Stomach (tissue), 4 donors: ENCODE data around the gene CHST12.

ENCODE experiments used
- CTCF ChIP-seq, 7 experiments: fragments of 450-650 bp in 4 of 7; fragments of 200-600 bp in 3 of 7; sonication (generic) in 3 of 7; IDR thresholded peaks; one replicate each; pipeline ENCODE4 v1.5.1; 2016 to 2019; ENCODE audit warnings: antibody characterized with exemption in 7 of 7, control low read depth in 2 of 7, mild to moderate bottlenecking in 1 of 7
- POLR2A ChIP-seq, 4 donors: fragments of 450-650 bp; IDR thresholded peaks; one replicate each; pipeline ENCODE4 v1.6.1; 2016; ENCODE audit warnings: antibody characterized with exemption in 4 of 4, control low read depth in 2 of 4, mild to moderate bottlenecking in 1 of 4, moderate library complexity in 1 of 4
- POLR2AphosphoS5 ChIP-seq, 3 donors: sonication (generic); formaldehyde crosslinking; IDR thresholded peaks; one replicate each; pipeline ENCODE4 v1.6.1; 2016; ENCODE audit warnings: antibody characterized with exemption in 3 of 3

DNA sequence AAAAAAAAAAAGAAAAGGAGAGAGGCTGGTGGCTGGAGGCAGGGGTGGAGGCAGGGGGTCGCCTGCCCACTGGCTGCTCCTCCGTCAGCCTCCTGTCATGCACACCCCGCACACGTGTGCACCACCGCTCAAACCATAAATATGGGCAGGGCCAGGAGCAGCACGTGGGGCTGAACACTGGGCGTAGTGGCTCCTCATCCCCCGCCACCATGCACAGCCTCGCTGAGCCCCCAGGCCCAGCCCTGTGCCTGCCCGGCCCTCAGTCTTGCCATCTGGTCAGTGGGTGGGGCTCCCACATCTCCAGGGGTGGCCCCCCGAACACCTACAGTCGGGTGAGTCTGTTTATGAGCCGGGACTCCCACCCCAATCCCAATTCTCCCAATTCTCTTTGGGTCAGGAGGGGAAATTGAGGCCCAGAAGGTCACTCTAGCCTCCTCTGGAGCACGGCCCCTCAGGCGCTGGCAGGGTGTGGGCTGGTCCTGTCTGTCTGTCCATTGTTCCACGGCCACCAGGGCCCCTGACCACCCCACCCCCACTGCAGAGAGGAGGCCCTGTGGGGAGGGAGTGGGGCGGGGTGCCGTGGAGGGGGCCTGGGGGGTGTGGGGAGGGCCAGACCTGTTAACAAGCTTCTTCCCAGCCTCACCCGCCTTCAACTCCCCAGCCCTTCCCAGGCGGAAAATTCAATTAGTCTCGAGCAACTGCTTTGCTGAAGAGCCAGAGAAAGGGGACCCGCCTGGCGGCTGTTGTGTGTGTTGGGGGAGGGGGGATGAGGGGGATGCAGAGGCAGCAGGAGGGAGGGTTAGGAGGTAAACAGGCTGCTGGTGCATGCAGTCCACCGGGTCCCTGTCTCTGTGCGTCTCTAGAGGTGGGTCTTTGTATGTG lies 92.2 kb downstream of the CHST12 start:
- TF ChIP-seq CTCF (IDR thresholded peaks at IDR 0.05) = no peak
- TF ChIP-seq POLR2A (IDR thresholded peaks at IDR 0.05) = no peak
- TF ChIP-seq POLR2AphosphoS5 (IDR thresholded peaks at IDR 0.05) = no peak
